Esophagus muscularis mucosa (tissue), 4 donors: ENCODE results near the gene UCN3. TPM values are rescaled to one million over a fixed set of nuclear protein-coding genes. Genes with fewer than 3 reads are reported as not detected.

Experiments used
- DNase-seq: peaks from one replicate; pipeline ENCODE4 v3.0.0-alpha.2; 2017; ENCODE audit errors: extremely low spot score
- H3K27ac ChIP-seq, 4 donors: fragments of 200-600 bp; sonication (generic); replicated peaks in 1 of 4; 1 replicate in 3 of 4; 2 replicates in 1 of 4; pipeline ENCODE4 v1.5.1; 2016 to 2019; ENCODE audit warnings: mild to moderate bottlenecking in 1 of 4
- H3K27me3 ChIP-seq, 4 donors: fragments of 200-600 bp; sonication (generic); one replicate each; pipeline versions ENCODE4 v1.5.1 to v1.6.0; 2016 to 2019
- H3K36me3 ChIP-seq, 4 donors: fragments of 200-600 bp; sonication (generic); one replicate each; pipeline ENCODE4 v1.5.1; 2016 to 2019
- H3K4me1 ChIP-seq, 4 donors: fragments of 200-600 bp; sonication (generic); one replicate each; pipeline ENCODE4 v1.5.1; 2016 to 2019
- H3K4me3 ChIP-seq, 4 donors: fragments of 200-600 bp; sonication (generic); 1 replicate in 2 of 4; 2 replicates in 2 of 4; pipeline ENCODE4 v1.5.1; 2016 to 2019; ENCODE audit warnings: mild to moderate bottlenecking in 4 of 4, moderate library complexity in 1 of 4
- H3K9me3 ChIP-seq, 4 donors: fragments of 200-600 bp; sonication (generic); 1 replicate in 3 of 4; 2 replicates in 1 of 4; pipeline ENCODE4 v1.5.1; 2016 to 2019
- EP300 ChIP-seq: sonication (generic); formaldehyde crosslinking; IDR thresholded peaks from one replicate; pipeline ENCODE4 v1.6.1; 2017; ENCODE audit warnings: antibody characterized with exemption
- POLR2A ChIP-seq: fragments of 450-650 bp; IDR thresholded peaks from one replicate; pipeline ENCODE4 v1.6.1; 2017; ENCODE audit warnings: antibody characterized with exemption, moderate library complexity, mild to moderate bottlenecking, low read depth
- POLR2AphosphoS5 ChIP-seq, 2 donors: sonication (generic); formaldehyde crosslinking; IDR thresholded peaks; one replicate each; pipeline ENCODE4 v1.6.1; 2017; ENCODE audit warnings: antibody characterized with exemption in 2 of 2
- WGBS: methylation state at CpG from one replicate; pipeline ENCODE4 v1.1.5; 2018; 5-methylcytosine and 5-hydroxymethylcytosine counted together
- intact Hi-C: fragments of 100-400 bp; cut with DNase I; formaldehyde crosslinking; loops from one replicate; pipeline ENCODE4 v1.15.1; 2023
- total RNA-seq, 4 donors: library from RNA; depleted of rRNA; stranded (reverse); fragments of >200 nt; gene quantifications; one replicate each; pipeline versions ENCODE4 v1.1.0 to v1.2.1, GENCODE V29; 2016
- TF ChIP-seq, protein P1 (sequence below), 3 experiments: fragments of 200-600 bp in 2 of 3; fragments of 450-650 bp in 1 of 3; sonication (generic) in 2 of 3; IDR thresholded peaks; one replicate each; pipeline ENCODE4 v1.5.1; 2017 to 2019; ENCODE audit warnings: antibody characterized with exemption in 3 of 3, mild to moderate bottlenecking in 2 of 3, moderate library complexity in 1 of 3

Gene UCN3
- total RNA-seq, 4 donors from 2014 or later, result not detected

GRCh38 chr10:5411941-5412276 lies 47.1 kb downstream of the UCN3 start:
- WGBS, result 40% methylated on average over 3 of the region's 3 CpGs
- no peak for TF ChIP-seq POLR2AphosphoS5 (IDR thresholded peaks at IDR 0.05)
- TF ChIP-seq EP300, result no peak
- TF ChIP-seq, protein P1, sequence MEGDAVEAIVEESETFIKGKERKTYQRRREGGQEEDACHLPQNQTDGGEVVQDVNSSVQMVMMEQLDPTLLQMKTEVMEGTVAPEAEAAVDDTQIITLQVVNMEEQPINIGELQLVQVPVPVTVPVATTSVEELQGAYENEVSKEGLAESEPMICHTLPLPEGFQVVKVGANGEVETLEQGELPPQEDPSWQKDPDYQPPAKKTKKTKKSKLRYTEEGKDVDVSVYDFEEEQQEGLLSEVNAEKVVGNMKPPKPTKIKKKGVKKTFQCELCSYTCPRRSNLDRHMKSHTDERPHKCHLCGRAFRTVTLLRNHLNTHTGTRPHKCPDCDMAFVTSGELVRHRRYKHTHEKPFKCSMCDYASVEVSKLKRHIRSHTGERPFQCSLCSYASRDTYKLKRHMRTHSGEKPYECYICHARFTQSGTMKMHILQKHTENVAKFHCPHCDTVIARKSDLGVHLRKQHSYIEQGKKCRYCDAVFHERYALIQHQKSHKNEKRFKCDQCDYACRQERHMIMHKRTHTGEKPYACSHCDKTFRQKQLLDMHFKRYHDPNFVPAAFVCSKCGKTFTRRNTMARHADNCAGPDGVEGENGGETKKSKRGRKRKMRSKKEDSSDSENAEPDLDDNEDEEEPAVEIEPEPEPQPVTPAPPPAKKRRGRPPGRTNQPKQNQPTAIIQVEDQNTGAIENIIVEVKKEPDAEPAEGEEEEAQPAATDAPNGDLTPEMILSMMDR (IDR thresholded peaks at IDR 0.05), result no peak
- TF ChIP-seq POLR2A, result no peak
- H3K9me3 ChIP-seq, result no peaks in the 10 kb centered on the region

DNA sequence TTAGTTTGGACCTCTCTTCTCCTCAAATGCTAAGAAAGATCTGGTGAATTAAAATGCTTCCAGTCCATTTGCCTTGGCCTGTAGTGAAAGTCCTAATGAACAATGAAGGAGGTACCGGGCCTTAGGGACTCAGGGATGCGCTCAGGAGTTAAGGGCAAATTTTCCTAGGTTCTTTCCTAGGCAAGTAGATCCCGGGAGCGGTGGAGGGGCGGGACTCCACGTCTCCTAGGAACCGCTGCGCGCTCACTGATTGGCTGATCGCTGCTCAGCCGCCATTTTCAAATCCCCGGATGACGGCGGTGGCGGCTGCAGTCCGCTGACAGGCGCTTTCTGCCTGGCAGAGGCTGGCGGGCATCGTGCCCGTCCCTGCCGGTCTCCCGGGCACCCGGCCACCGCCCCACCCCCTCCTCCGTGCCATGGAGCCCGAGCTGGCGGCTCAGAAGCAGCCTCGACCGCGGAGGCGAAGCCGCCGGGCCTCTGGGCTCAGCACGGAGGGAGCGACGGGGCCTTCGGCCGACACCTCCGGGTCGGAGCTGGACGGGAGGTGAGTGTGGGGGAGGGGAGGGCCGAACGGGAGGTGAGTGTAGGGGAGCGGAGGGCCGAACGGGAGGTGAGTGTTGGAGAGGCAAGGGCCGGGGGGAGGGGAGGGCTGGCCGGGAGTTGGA lies 47.6 kb downstream of the UCN3 start, which contains the start of gene NET1:
NET1 (plus strand) TSS at position 281 of the 665 bp plus-strand sequence; CDS start at position 417, 136 bp downstream.
- Histone ChIP-seq H3K27me3 (no peaks in the 10 kb centered on the region), H3K4me3 (peak within 1 kb of the TSS; percentile 74 to 93 (median 84)), H3K27ac (peak within 1 kb of the TSS; percentile 82 to 86 (median 82)), H3K36me3 (no peaks in the 10 kb centered on the region), H3K4me1 (peaks cover 4 to 23% (median 19%) of the 10 kb centered on the region in 4 donors), H3K9me3 (no peaks in the 10 kb centered on the region)
- no peak for TF ChIP-seq EP300
- TF ChIP-seq, protein P1 (IDR thresholded peaks at IDR 0.05), result no peak
- peak; percentile 69 to 70 for TF ChIP-seq POLR2AphosphoS5 (IDR thresholded peaks at IDR 0.05)
- peak; percentile 29 for TF ChIP-seq POLR2A
- intact Hi-C loops, result no loop called here
- 0% methylated on average over 17 of the region's 48 CpGs for WGBS
- peak; percentile 96 for DNase-seq

More at GRCh38 chr10:5411941-5412276, 47.1 kb downstream of the UCN3 start:
- Histone ChIP-seq H3K27ac (peak overlapping the region; percentile 82 to 86 (median 82)), H3K36me3 (no peaks in the 10 kb centered on the region), H3K4me1 (peaks cover 4 to 23% (median 19%) of the 10 kb centered on the region in 4 donors), H3K27me3 (no peaks in the 10 kb centered on the region), H3K4me3 (peak overlapping the region; percentile 74 to 93 (median 84))
- DNase-seq, result no peak
- intact Hi-C loops, result no loop called here

- Histone ChIP-seq H3K27me3 (no peaks in the 10 kb centered on the region), H3K9me3 (no peaks in the 10 kb centered on the region), H3K4me1 (peaks cover 4 to 23% (median 19%) of the 10 kb centered on the region in 4 donors), H3K4me3 (peak overlapping the region; percentile 74 to 93 (median 84)), H3K27ac (peak overlapping the region; percentile 82 to 86 (median 82)), H3K36me3 (no peaks in the 10 kb centered on the region)
- DNase-seq, result no peak
- 23% methylated on average over 17 of the region's 20 CpGs for WGBS
- intact Hi-C loops, result no loop called here
- TF ChIP-seq POLR2A (no peak), POLR2AphosphoS5 (IDR thresholded peaks at IDR 0.05) (no peak), EP300 (no peak)
- TF ChIP-seq, protein P1 (IDR thresholded peaks at IDR 0.05), result no peak
Observed at GRCh38 chr10:5413012-5413938, 48.5 kb downstream of the UCN3 start.

DNA sequence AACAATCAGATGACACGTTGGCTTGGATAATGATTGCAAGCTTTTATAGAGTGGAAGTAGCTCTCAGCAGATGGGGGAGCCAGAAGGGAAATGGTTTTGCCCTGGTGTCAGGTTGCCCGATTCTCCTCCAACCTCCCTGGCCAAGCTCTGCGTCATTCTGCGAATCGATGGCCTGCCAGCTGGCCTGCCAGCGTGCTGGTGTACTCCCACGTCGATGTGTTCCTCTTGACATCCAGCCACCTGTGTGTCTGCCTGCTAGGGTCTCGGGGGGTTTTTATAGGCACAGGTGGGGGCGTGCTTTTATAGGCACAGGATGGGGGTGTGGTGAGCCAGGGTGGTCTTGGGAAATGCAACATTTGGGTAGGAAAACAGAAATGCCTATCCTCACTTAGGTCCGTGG lies 52.2 kb downstream of the UCN3 start:
- Histone ChIP-seq H3K9me3 (peaks cover 0 to 3% (median 0%) of the 10 kb centered on the region in 4 donors), H3K36me3 (no peaks in the 10 kb centered on the region), H3K27ac (no peak overlapping the region), H3K4me3 (no peak overlapping the region), H3K27me3 (no peaks in the 10 kb centered on the region), H3K4me1 (peaks cover 2 to 21% (median 16%) of the 10 kb centered on the region in 4 donors)
- peak; percentile 82 for DNase-seq
- TF ChIP-seq POLR2A, result no peak
- TF ChIP-seq, protein P1 (IDR thresholded peaks at IDR 0.05), result no peak
- TF ChIP-seq EP300, result no peak
- no peak for TF ChIP-seq POLR2AphosphoS5 (IDR thresholded peaks at IDR 0.05)
- intact Hi-C loops, result no loop called here
- WGBS, result 92% methylated on average over 11 of the region's 11 CpGs
